Measurements from ENCODE around the gene TAC4.

Gene TAC4

DNA sequence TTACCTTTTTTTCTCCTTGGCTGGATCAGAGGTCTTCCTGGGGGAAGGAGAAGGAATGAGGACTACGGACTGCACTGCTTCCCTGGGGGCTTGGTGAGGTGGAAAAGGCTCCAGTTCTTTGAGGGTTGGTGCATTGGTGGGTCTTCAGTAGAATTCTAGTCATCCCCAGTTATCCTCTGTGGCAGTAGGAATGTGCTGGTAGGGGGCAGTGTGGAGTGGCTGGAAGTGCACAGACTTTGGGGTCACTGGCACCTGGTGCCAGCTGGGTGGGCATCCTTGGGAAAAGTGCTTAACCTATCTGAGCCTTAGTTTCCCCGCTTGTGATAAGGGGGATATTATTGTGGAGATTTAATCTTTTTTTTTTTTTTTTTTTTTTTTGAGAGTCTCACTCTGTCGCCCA, 6.3 kb downstream of the TAC4 start:
- Histone ChIP-seq H3K27me3 (ENCODE audit: insufficient read depth, poor library complexity, severe bottlenecking) (no peaks in the 10 kb centered on the region), H3K27ac (replicated peaks) (no peak overlapping the region), H3K4me3 (replicated peaks; ENCODE audit: insufficient read depth, low read length) (no peak overlapping the region)
- no peak for DNase-seq (ENCODE audit: low read depth in 1 of 2, low spot score in 1 of 2)
- TF ChIP-seq SPI1 (IDR thresholded peaks at IDR 0.05; ENCODE audit: borderline replicate concordance, low read depth) (no peak), POLR2AphosphoS5 (IDR thresholded peaks at IDR 0.05; ENCODE audit: low read depth) (no peak)
- TF ChIP-seq, protein P1, sequence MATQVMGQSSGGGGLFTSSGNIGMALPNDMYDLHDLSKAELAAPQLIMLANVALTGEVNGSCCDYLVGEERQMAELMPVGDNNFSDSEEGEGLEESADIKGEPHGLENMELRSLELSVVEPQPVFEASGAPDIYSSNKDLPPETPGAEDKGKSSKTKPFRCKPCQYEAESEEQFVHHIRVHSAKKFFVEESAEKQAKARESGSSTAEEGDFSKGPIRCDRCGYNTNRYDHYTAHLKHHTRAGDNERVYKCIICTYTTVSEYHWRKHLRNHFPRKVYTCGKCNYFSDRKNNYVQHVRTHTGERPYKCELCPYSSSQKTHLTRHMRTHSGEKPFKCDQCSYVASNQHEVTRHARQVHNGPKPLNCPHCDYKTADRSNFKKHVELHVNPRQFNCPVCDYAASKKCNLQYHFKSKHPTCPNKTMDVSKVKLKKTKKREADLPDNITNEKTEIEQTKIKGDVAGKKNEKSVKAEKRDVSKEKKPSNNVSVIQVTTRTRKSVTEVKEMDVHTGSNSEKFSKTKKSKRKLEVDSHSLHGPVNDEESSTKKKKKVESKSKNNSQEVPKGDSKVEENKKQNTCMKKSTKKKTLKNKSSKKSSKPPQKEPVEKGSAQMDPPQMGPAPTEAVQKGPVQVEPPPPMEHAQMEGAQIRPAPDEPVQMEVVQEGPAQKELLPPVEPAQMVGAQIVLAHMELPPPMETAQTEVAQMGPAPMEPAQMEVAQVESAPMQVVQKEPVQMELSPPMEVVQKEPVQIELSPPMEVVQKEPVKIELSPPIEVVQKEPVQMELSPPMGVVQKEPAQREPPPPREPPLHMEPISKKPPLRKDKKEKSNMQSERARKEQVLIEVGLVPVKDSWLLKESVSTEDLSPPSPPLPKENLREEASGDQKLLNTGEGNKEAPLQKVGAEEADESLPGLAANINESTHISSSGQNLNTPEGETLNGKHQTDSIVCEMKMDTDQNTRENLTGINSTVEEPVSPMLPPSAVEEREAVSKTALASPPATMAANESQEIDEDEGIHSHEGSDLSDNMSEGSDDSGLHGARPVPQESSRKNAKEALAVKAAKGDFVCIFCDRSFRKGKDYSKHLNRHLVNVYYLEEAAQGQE (IDR thresholded peaks at IDR 0.05; ENCODE audit: insufficient replicate concordance, low read depth): no peak

- no peaks in the 10 kb centered on the region for H3K27me3 ChIP-seq (ENCODE audit: insufficient read depth, poor library complexity, severe bottlenecking)
- H3K4me3 ChIP-seq (replicated peaks; ENCODE audit: insufficient read depth, low read length): no peak overlapping the region
- TF ChIP-seq CTCF (IDR thresholded peaks at IDR 0.05; ENCODE audit: insufficient read depth, low read length) (no peak), SPI1 (IDR thresholded peaks at IDR 0.05; ENCODE audit: borderline replicate concordance, low read depth) (no peak)
- H3K27ac ChIP-seq (replicated peaks): no peak overlapping the region
- no peak for DNase-seq (ENCODE audit: low read depth in 1 of 2, low spot score in 1 of 2)
Observed at GRCh38 chr17:49839455-49839854, 8.4 kb downstream of the TAC4 start.

GRCh38 chr17:49836111-49837030, 11.5 kb downstream of the TAC4 start:
- no peak for DNase-seq (ENCODE audit: low read depth in 1 of 2, low spot score in 1 of 2)
- no peak overlapping the region for H3K4me3 ChIP-seq (replicated peaks; ENCODE audit: insufficient read depth, low read length)
- no peaks in the 10 kb centered on the region for H3K27me3 ChIP-seq (ENCODE audit: insufficient read depth, poor library complexity, severe bottlenecking)
- TF ChIP-seq POLR2AphosphoS5 (IDR thresholded peaks at IDR 0.05; ENCODE audit: low read depth) (no peak), SPI1 (IDR thresholded peaks at IDR 0.05; ENCODE audit: borderline replicate concordance, low read depth) (no peak), CTCF (IDR thresholded peaks at IDR 0.05; ENCODE audit: insufficient read depth, low read length) (no peak), GABPA (IDR thresholded peaks at IDR 0.05; ENCODE audit: low read depth) (no peak)
- H3K27ac ChIP-seq (replicated peaks): no peak overlapping the region

DNA sequence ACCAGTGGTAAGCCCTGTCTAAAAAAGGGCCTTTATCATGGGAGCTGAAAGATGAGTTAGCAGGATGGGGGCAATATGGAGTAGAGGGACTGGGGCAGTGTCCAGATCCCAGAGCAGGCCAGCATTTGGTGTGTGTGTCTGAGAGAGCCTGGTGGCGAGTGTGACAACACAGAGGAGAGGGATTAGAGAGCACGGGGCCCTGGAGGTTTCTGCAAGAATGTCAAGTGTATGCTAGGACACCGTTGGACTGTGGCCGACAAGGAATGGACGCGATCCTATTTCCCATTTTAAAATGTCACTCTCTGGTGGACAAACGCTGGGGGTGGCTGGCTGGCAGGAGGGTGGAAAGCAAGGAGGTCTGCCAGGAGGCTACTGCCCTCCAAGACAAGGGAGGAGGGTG, 12.4 kb downstream of the TAC4 start:
- Histone ChIP-seq H3K27ac (replicated peaks) (no peak overlapping the region), H3K27me3 (ENCODE audit: insufficient read depth, poor library complexity, severe bottlenecking) (no peaks in the 10 kb centered on the region), H3K4me3 (replicated peaks; ENCODE audit: insufficient read depth, low read length) (no peak overlapping the region)
- TF ChIP-seq, protein P1 (IDR thresholded peaks at IDR 0.05; ENCODE audit: insufficient replicate concordance, low read depth): no peak
- no peak for DNase-seq (ENCODE audit: low read depth in 1 of 2, low spot score in 1 of 2)

All from HL-60 (cell line).